ENCODE data around the gene FXN.
A peak's percentile ranks its signal among the peaks of the same experiment; 100 is the strongest.

The FXN gene

GRCh38 chr9:69130456-69131441 is 95.2 kb downstream of the FXN start:
- no peak overlapping the region for H2AFZ ChIP-seq (ENCODE audit: low read length)

DNA sequence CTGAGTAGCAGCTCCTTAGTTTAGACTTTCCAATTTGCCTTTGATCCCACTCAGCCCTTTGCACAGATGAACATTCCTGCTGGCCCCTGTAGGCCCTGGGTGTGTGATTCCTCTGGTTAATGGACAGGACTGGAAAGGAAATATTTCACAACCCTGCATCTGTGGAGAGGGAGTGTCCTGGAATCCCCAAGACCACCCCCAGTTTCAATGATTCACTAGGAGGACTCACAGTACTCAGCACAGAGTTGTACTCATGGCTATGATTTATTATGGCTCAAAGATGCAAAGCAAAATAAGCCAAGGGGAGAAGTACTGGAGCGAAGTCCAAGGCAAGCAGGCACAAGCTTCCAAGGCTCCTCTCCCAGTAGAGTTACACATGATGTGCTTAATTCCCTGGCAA is 96.1 kb downstream of the FXN start:
- Histone ChIP-seq H4K20me1 (ENCODE audit: insufficient read depth, low read length, poor library complexity, severe bottlenecking) (no peaks in the 10 kb centered on the region), H3K4me3 (ENCODE audit: low read length, poor library complexity, severe bottlenecking) (peak overlapping the region; percentile 9), H3K9me2 (replicated peaks; ENCODE audit: low read depth, low read length) (no peaks in the 10 kb centered on the region), H3K9me3 (ENCODE audit: insufficient read depth, low read depth, low read length) (no peaks in the 10 kb centered on the region), H2AFZ (ENCODE audit: low read length) (no peak overlapping the region), H3K79me2 (ENCODE audit: insufficient read depth, low read length) (peaks cover 65% of the 10 kb centered on the region), H3K9ac (ENCODE audit: low read depth, low read length, poor library complexity, severe bottlenecking) (peak overlapping the region; percentile 30), H3F3A (ENCODE audit: low read depth) (no peaks in the 10 kb centered on the region), H3K27me3 (ENCODE audit: insufficient read depth, low read length, poor library complexity, severe bottlenecking) (no peaks in the 10 kb centered on the region), H3K4me2 (ENCODE audit: low read depth, low read length, poor library complexity, severe bottlenecking) (peak overlapping the region; percentile 45), H3K4me1 (ENCODE audit: insufficient read depth, low read length, poor library complexity, severe bottlenecking) (peaks cover 31% of the 10 kb centered on the region), H3K36me3 (ENCODE audit: insufficient read depth, low read length) (no peaks in the 10 kb centered on the region)
- TF ChIP-seq EZH2phosphoT487 (IDR thresholded peaks at IDR 0.05; ENCODE audit: borderline replicate concordance), result no peak
- no peak for TF ChIP-seq CTCF (conservative IDR thresholded peaks at IDR 0.05; ENCODE audit: low read length)

More at GRCh38 chr9:69130456-69131441, 95.2 kb downstream of the FXN start:
- no peaks in the 10 kb centered on the region for H3K36me3 ChIP-seq (ENCODE audit: insufficient read depth, low read length)
- peak overlapping the region; percentile 45 for H3K4me2 ChIP-seq (ENCODE audit: low read depth, low read length, poor library complexity, severe bottlenecking)
- H3F3A ChIP-seq (ENCODE audit: low read depth), result no peaks in the 10 kb centered on the region
- no peaks in the 10 kb centered on the region for H4K20me1 ChIP-seq (ENCODE audit: insufficient read depth, low read length, poor library complexity, severe bottlenecking)
- H3K79me2 ChIP-seq (ENCODE audit: insufficient read depth, low read length), result peaks cover 65% of the 10 kb centered on the region
- H3K9ac ChIP-seq (ENCODE audit: low read depth, low read length, poor library complexity, severe bottlenecking), result no peak overlapping the region
- H3K9me3 ChIP-seq (ENCODE audit: insufficient read depth, low read depth, low read length), result no peaks in the 10 kb centered on the region
- TF ChIP-seq EZH2phosphoT487 (IDR thresholded peaks at IDR 0.05; ENCODE audit: borderline replicate concordance), result no peak
- no peak for TF ChIP-seq CTCF (conservative IDR thresholded peaks at IDR 0.05; ENCODE audit: low read length)
- peaks cover 31% of the 10 kb centered on the region for H3K4me1 ChIP-seq (ENCODE audit: insufficient read depth, low read length, poor library complexity, severe bottlenecking)
- H3K27me3 ChIP-seq (ENCODE audit: insufficient read depth, low read length, poor library complexity, severe bottlenecking), result no peaks in the 10 kb centered on the region
- H3K4me3 ChIP-seq (ENCODE audit: low read length, poor library complexity, severe bottlenecking), result no peak overlapping the region
- H3K9me2 ChIP-seq (replicated peaks; ENCODE audit: low read depth, low read length), result no peaks in the 10 kb centered on the region

DNA sequence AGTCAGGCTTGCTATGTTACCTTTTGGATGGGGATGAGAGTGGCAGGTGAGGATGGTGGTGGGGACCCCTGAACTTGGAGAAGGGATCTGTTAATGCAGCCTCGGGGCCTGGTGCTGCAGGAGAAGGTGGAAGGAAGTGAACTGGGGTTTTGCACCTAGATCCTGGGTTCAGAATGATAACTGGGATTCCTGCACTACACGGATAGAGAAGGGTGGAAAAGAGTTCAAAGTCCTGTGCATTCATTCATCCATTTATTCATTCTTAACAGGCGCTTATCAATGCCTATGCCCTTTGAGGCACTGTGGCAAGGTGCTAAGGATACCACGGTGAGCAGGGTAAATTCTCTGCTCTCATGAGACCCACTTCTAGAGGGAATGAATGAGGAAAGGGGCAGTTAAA is 96.8 kb downstream of the FXN start:
- Histone ChIP-seq H3K4me3 (ENCODE audit: low read length, poor library complexity, severe bottlenecking) (no peak overlapping the region), H3K9ac (ENCODE audit: low read depth, low read length, poor library complexity, severe bottlenecking) (no peak overlapping the region), H3F3A (ENCODE audit: low read depth) (no peaks in the 10 kb centered on the region), H3K79me2 (ENCODE audit: insufficient read depth, low read length) (peaks cover 69% of the 10 kb centered on the region), H4K20me1 (ENCODE audit: insufficient read depth, low read length, poor library complexity, severe bottlenecking) (no peaks in the 10 kb centered on the region), H3K9me2 (replicated peaks; ENCODE audit: low read depth, low read length) (no peaks in the 10 kb centered on the region), H2AFZ (ENCODE audit: low read length) (no peak overlapping the region), H3K4me1 (ENCODE audit: insufficient read depth, low read length, poor library complexity, severe bottlenecking) (peaks cover 31% of the 10 kb centered on the region), H3K9me3 (ENCODE audit: insufficient read depth, low read depth, low read length) (no peaks in the 10 kb centered on the region), H3K4me2 (ENCODE audit: low read depth, low read length, poor library complexity, severe bottlenecking) (peak overlapping the region; percentile 45), H3K36me3 (ENCODE audit: insufficient read depth, low read length) (no peaks in the 10 kb centered on the region), H3K27me3 (ENCODE audit: insufficient read depth, low read length, poor library complexity, severe bottlenecking) (no peaks in the 10 kb centered on the region)
- TF ChIP-seq CTCF (conservative IDR thresholded peaks at IDR 0.05; ENCODE audit: low read length), result no peak
- TF ChIP-seq EZH2phosphoT487 (IDR thresholded peaks at IDR 0.05; ENCODE audit: borderline replicate concordance), result no peak

Data from Loucy (cell line).